CD14-positive monocyte (primary cell): ENCODE results near the gene PTAFR. TPM values are rescaled to one million over a fixed set of nuclear protein-coding genes. Genes with fewer than 3 reads are reported as not detected.

Experiments used
- DNase-seq, 3 donors: peaks; one replicate each; pipeline ENCODE4 v3.0.0-alpha.2; 2011 to 2022
- H2AFZ ChIP-seq: 2 replicates; pipeline ENCODE4 v1.6.0; 2012; ENCODE audit warnings: mild to moderate bottlenecking, low read depth, low read length, inconsistent platforms; ENCODE audit not compliant: insufficient read depth, poor library complexity, severe bottlenecking
- H3K27ac ChIP-seq, 2 donors: 1 replicate in 1 of 2; 2 replicates in 1 of 2; pipeline ENCODE4 v1.5.1; 2012 to 2013; ENCODE audit warnings: low read length in 2 of 2, control low read depth in 1 of 2, inconsistent platforms in 1 of 2, low read depth in 1 of 2, mild to moderate bottlenecking in 1 of 2
- H3K27me3 ChIP-seq, 2 donors: one replicate each; pipeline versions ENCODE4 v1.6.0 to v1.6.1; 2011 to 2013; ENCODE audit warnings: low read length in 2 of 2; ENCODE audit not compliant: control insufficient read depth in 2 of 2, insufficient read depth in 2 of 2
- H3K36me3 ChIP-seq, 2 donors: replicated peaks in 1 of 2; 1 replicate in 1 of 2; 2 replicates in 1 of 2; pipeline versions ENCODE4 v1.5.1 to v1.6.1; 2012 to 2013; ENCODE audit warnings: low read length in 2 of 2, control low read depth in 1 of 2, inconsistent platforms in 1 of 2, mild to moderate bottlenecking in 1 of 2; ENCODE audit not compliant: insufficient read depth in 2 of 2, control insufficient read depth in 1 of 2
- H3K4me1 ChIP-seq, 2 donors: 1 replicate in 1 of 2; 2 replicates in 1 of 2; pipeline versions ENCODE4 v1.5.1 to v1.6.1; 2012 to 2013; ENCODE audit warnings: low read length in 2 of 2, control low read depth in 1 of 2, inconsistent platforms in 1 of 2, mild to moderate bottlenecking in 1 of 2, moderate library complexity in 1 of 2; ENCODE audit not compliant: insufficient read depth in 2 of 2, control insufficient read depth in 1 of 2
- H3K4me2 ChIP-seq: replicated peaks from 2 replicates; pipeline ENCODE3; 2012; ENCODE audit warnings: low read length, moderate library complexity, mild to moderate bottlenecking; ENCODE audit not compliant: poor library complexity, severe bottlenecking; ENCODE audit errors: extremely low read depth
- H3K4me3 ChIP-seq, 3 experiments: fragments of 200-600 bp in 1 of 3; sonication (generic) in 1 of 3; replicated peaks in 1 of 3; 1 replicate in 2 of 3; 2 replicates in 1 of 3; pipeline ENCODE4 v1.5.1; 2011 to 2013; ENCODE audit warnings: low read length in 3 of 3, mild to moderate bottlenecking in 3 of 3, control low read depth in 2 of 3, low read depth in 2 of 3, inconsistent platforms in 1 of 3, moderate library complexity in 1 of 3
- H3K79me2 ChIP-seq: 2 replicates; pipeline ENCODE4 v1.6.0; 2012; ENCODE audit warnings: mild to moderate bottlenecking, control low read depth, inconsistent platforms, low read length, moderate library complexity; ENCODE audit not compliant: insufficient read depth
- H3K9ac ChIP-seq: 2 replicates; pipeline ENCODE4 v1.6.0; 2017; ENCODE audit warnings: low read length, mild to moderate bottlenecking; ENCODE audit not compliant: insufficient read depth, poor library complexity, severe bottlenecking
- H3K9me3 ChIP-seq, 2 donors: replicated peaks in 1 of 2; 1 replicate in 1 of 2; 2 replicates in 1 of 2; pipeline versions ENCODE4 v1.5.1 to v1.6.1; 2012 to 2013; ENCODE audit warnings: low read length in 2 of 2, control low read depth in 1 of 2; ENCODE audit not compliant: control insufficient read depth in 1 of 2, insufficient read depth in 1 of 2
- H4K20me1 ChIP-seq: 2 replicates; pipeline ENCODE4 v1.6.0; 2012; ENCODE audit warnings: mild to moderate bottlenecking, low read length, control low read depth, moderate library complexity; ENCODE audit not compliant: insufficient read depth
- H3K27ac Mint-ChIP-seq, 7 donors: one replicate each; pipeline ENCODE4 v1.8.0; 2020; ENCODE audit warnings: mild to moderate bottlenecking in 7 of 7, mixed read lengths in 7 of 7, moderate library complexity in 6 of 7, inconsistent platforms in 2 of 7
- H3K27me3 Mint-ChIP-seq, 3 donors: one replicate each; pipeline ENCODE4 v1.8.0; 2021 to 2022; ENCODE audit warnings: low read depth in 3 of 3, mild to moderate bottlenecking in 3 of 3, mixed read lengths in 3 of 3, moderate library complexity in 3 of 3, inconsistent platforms in 1 of 3
- H3K36me3 Mint-ChIP-seq, 2 donors: one replicate each; pipeline ENCODE4 v1.8.0; 2020; ENCODE audit warnings: mixed read lengths in 2 of 2, inconsistent platforms in 1 of 2, mild to moderate bottlenecking in 1 of 2
- H3K4me1 Mint-ChIP-seq: one replicate; pipeline ENCODE4 v1.8.0; 2020; ENCODE audit warnings: mild to moderate bottlenecking, mixed read lengths
- H3K4me3 Mint-ChIP-seq, 2 donors: one replicate each; pipeline ENCODE4 v1.8.0; 2020; ENCODE audit warnings: mild to moderate bottlenecking in 2 of 2, mixed read lengths in 2 of 2, moderate library complexity in 1 of 2
- H3K9me3 Mint-ChIP-seq, 7 donors: one replicate each; pipeline ENCODE4 v1.8.0; 2020 to 2022; ENCODE audit warnings: mixed read lengths in 7 of 7, mild to moderate bottlenecking in 6 of 7, moderate library complexity in 6 of 7, inconsistent platforms in 2 of 7
- CTCF ChIP-seq: fragments of 200-600 bp; IDR thresholded peaks from one replicate; pipeline ENCODE4 v1.8.0; 2022; ENCODE audit warnings: antibody characterized with exemption, mild to moderate bottlenecking
- WGBS: methylation state at CpG from one replicate; pipeline ENCODE4 v1.1.5; 2013; ENCODE audit warnings: missing lambda C conversion rate; ENCODE audit not compliant: insufficient coverage; 5-methylcytosine and 5-hydroxymethylcytosine counted together
- intact Hi-C, 2 donors: fragments of 100-400 bp; cut with micrococcal nuclease; formaldehyde crosslinking; loops; one replicate each; pipeline versions ENCODE4 v1.15.0 to v1.15.1; 2023
- polyA plus RNA-seq, 3 donors: library from polyadenylated mRNA; depleted of rRNA in 1 of 3; unstranded in 2 of 3; stranded (reverse) in 1 of 3; fragments of 300-500 nt in 2 of 3; fragments of >200 nt in 1 of 3; fragmentation: Illumina TruSeq in 2 of 3; gene quantifications; 1 replicate in 2 of 3; 2 replicates in 1 of 3; pipeline ENCODE4 v1.2.3, GENCODE V29; 2012 to 2021

The PTAFR gene
- polyA plus RNA-seq, 3 donors: 115 to 347 (median 331) TPM

DNA sequence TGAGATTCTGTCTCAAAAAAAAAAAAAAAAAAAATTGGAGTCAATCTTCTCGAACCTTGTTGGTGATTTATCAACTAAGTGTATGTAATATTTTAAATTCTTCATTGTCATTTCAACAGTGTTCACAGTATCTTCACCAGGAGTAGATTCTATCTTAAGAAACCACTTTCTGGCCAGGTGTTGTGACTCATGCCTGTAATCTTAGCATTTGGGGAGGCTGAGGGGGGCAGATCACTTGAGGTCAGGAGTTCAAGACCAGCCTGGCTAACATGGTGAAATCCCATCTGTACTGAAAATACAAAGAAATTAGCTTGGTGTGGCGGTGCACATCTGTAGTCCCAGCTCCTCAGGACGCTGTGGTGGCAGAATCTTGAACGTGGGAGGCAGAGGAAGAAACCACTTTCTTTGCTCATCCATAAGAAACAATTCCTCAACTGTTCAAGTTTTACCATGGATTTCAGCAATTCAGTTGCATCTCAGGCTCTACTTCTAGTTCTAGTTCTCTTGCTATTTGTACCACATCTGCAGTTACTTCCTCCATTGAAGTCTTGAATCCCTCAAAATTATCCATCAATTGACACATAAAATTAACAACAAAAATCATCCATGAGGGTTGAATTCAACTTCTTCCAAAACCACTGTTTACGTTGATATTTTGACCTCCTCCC lies 57.7 kb downstream of the PTAFR start:
- peaks cover 61% of the 10 kb centered on the region for H3K4me1 Mint-ChIP-seq
- no peaks in the 10 kb centered on the region for H3K79me2 ChIP-seq
- H4K20me1 ChIP-seq: no peaks in the 10 kb centered on the region
- H3K9me3 ChIP-seq: no peaks in the 10 kb centered on the region
- H3K27me3 Mint-ChIP-seq: peaks cover 0 to 2% (median 0%) of the 10 kb centered on the region in 3 donors
- peak overlapping the region in 4 of 7 donors; percentile 14 to 68 (median 50) for H3K27ac Mint-ChIP-seq
- H3K27me3 ChIP-seq: no peaks in the 10 kb centered on the region
- no peak overlapping the region for H3K27ac ChIP-seq
- no peak for DNase-seq
- intact Hi-C loops: no loop called here
- H3K4me3 ChIP-seq: no peak overlapping the region
- H3K4me1 ChIP-seq: peaks cover 65 to 70% of the 10 kb centered on the region in 2 donors
- no peak overlapping the region for H2AFZ ChIP-seq
- H3K9me3 Mint-ChIP-seq: peaks cover 0 to 6% (median 0%) of the 10 kb centered on the region in 7 donors
- H3K4me3 Mint-ChIP-seq: no peak overlapping the region
- no peak overlapping the region for H3K9ac ChIP-seq
- WGBS: 100% methylated on average over 3 of the region's 5 CpGs
- H3K4me2 ChIP-seq: no peak overlapping the region
- no peaks in the 10 kb centered on the region for H3K36me3 ChIP-seq
- TF ChIP-seq CTCF: no peak
- H3K36me3 Mint-ChIP-seq: peaks cover 0 to 11% of the 10 kb centered on the region in 2 donors

DNA sequence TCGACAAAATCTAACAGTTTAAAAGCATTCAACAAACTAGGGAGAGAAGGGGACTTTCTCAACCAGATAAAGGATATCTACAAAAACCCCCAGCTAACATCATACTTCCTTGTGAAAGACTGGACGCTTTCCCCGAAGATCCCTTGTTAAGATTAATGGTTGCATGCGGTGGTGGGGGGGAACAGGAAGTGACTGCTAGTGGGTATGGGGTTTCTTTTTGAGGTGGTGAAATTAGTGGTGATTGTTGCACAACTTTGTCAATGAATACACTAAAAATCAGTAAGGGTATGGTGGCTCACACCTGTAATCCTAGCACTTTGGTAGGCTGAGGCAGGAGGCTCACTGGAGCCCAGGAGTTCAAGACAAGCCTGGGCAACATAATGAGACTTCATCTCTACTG lies 61.2 kb downstream of the PTAFR start:
- Mint-ChIP-seq H3K27me3 (peaks cover 0 to 4% (median 2%) of the 10 kb centered on the region in 3 donors), H3K36me3 (peaks cover 0 to 14% of the 10 kb centered on the region in 2 donors), H3K4me1 (peaks cover 77% of the 10 kb centered on the region), H3K27ac (peak overlapping the region; percentile 98 to 100 (median 100)), H3K4me3 (peak overlapping the region in 1 of 2 donors; percentile 2), H3K9me3 (peaks cover 0 to 6% (median 0%) of the 10 kb centered on the region in 7 donors)
- 0% methylated on average over 1 of the region's 4 CpGs for WGBS
- H3K36me3 ChIP-seq: no peaks in the 10 kb centered on the region
- H4K20me1 ChIP-seq: no peaks in the 10 kb centered on the region
- H3K27me3 ChIP-seq: no peaks in the 10 kb centered on the region
- no peaks in the 10 kb centered on the region for H3K9me3 ChIP-seq
- H3K4me2 ChIP-seq: no peak overlapping the region
- H3K4me1 ChIP-seq: peaks cover 79 to 83% of the 10 kb centered on the region in 2 donors
- no peaks in the 10 kb centered on the region for H3K79me2 ChIP-seq
- intact Hi-C loops: loop anchor here in 1 of 2 donors (2.0 kb wide), 2 partner anchors 24 kb away; no protein-coding TSS in a partner anchor
- TF ChIP-seq CTCF: no peak
- H3K9ac ChIP-seq: peak overlapping the region; percentile 67
- H2AFZ ChIP-seq: no peak overlapping the region
- H3K27ac ChIP-seq: peak overlapping the region; percentile 87 to 100
- peak; percentile 93 to 99 (median 96) for DNase-seq
- no peak overlapping the region for H3K4me3 ChIP-seq
